NOMO-1 treated with dmso at 0.1 percent for 144 hours (cell line): Measurements from ENCODE around the gene SH3D19.
"Not testable (repeated sequence)": the region's sequence is repeated elsewhere in the genome, so short reads cannot be mapped to it uniquely, and the experiment has no call there.

Experiments
- DNase-seq: peaks from one replicate; lab custom pipeline; 2025; ENCODE audit not compliant: unreplicated experiment; lab: John Stamatoyannopoulos, UW

The SH3D19 gene

GRCh38 chr4:151104621-151105020 lies 220.8 kb downstream of the SH3D19 start:
- no peak for DNase-seq

- DNase-seq = no peak
These were observed 221.6 kb downstream of the SH3D19 start for GRCh38 chr4:151103758-151104157.

- no peak for DNase-seq
These were observed 224.9 kb downstream of the SH3D19 start for GRCh38 chr4:151100531-151100930.

- no peak for DNase-seq
These were observed 225.4 kb downstream of the SH3D19 start for GRCh38 chr4:151099976-151100417.

- DNase-seq = peak; percentile 90
These were observed 226.0 kb downstream of the SH3D19 start, which contains the start of gene RPS3A for GRCh38 chr4:151099229-151099975. TSS of gene RPS3A (plus strand) at chr4:151099628. CDS start at chr4:151099653, 25 bp downstream.

- DNase-seq = no peak
These were observed 226.5 kb downstream of the SH3D19 start for GRCh38 chr4:151098979-151099228.

GRCh38 chr4:151097759-151098158 lies 227.6 kb downstream of the SH3D19 start:
- DNase-seq = no peak

- DNase-seq = no peak
These were observed 230.3 kb downstream of the SH3D19 start for GRCh38 chr4:151095142-151095541.

GRCh38 chr4:151094290-151094751 lies 231.1 kb downstream of the SH3D19 start:
- DNase-seq = no peak

GRCh38 chr4:151093203-151093602 lies 232.2 kb downstream of the SH3D19 start:
- no peak for DNase-seq

GRCh38 chr4:151092488-151092887 lies 232.9 kb downstream of the SH3D19 start:
- no peak for DNase-seq

- DNase-seq = no peak
These were observed 234.4 kb downstream of the SH3D19 start for GRCh38 chr4:151091047-151091446.

- no peak for DNase-seq
These were observed 237.9 kb downstream of the SH3D19 start for GRCh38 chr4:151087467-151087866.

- DNase-seq = not testable (repeated sequence)
These were observed 247.4 kb downstream of the SH3D19 start for GRCh38 chr4:151077978-151078377.

GRCh38 chr4:151074416-151074916 lies 250.9 kb downstream of the SH3D19 start:
- no peak for DNase-seq
